ENCODE data around the gene NDUFA11. TPM values are rescaled to one million over a fixed set of nuclear protein-coding genes. Genes with fewer than 3 reads are reported as not detected.

Gene NDUFA11
- polyA plus RNA-seq, 1 of the 3 experiments (the other 2 are of a cell fraction): 534 TPM

DNA sequence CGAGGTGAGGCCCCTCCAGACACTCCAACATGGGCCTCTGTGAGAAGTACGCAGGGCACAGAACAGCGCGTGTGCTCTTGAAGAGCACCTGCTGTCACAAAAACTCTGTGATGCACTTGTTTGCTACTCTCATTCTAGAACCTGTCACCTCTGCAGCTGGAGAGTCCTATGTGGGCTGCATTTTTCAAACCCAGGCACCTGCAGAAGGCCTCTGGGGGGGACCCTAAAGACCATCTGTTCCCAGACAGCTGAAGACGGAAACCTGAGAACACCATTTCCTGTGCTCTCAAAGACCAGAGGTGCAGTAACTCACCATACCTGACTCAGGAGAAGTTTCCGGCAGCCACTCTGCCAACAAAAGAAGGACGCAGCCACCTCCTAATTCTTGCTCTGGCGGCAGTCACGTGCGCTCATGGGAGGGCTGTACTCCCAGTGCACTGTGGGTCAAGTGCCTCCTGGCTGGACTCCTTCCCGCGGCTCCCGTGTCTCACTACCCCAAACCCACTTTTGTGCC is 46.3 kb upstream of the NDUFA11 start:
- peaks cover 8 to 20% of the 10 kb centered on the region in 2 experiments for H3K36me3 ChIP-seq (replicated peaks in 1 of 2; ENCODE audit: control insufficient read depth in 1 of 2, insufficient read depth in 2 of 2, low read length in 1 of 2)
- H3K9me3 ChIP-seq: no peaks in the 10 kb centered on the region
- no peak for DNase-seq
- WGBS (ENCODE audit: low lambda C conversion rate): 96% methylated on average over 13 of the region's 13 CpGs
- H3K4me2 ChIP-seq: no peak overlapping the region
- peaks cover 30 to 55% of the 10 kb centered on the region in 2 experiments for H3K4me1 ChIP-seq (ENCODE audit: control insufficient read depth in 1 of 2, insufficient read depth in 2 of 2, low read depth in 1 of 2, low read length in 1 of 2)
- H4K20me1 ChIP-seq (ENCODE audit: insufficient read depth): peaks cover 93% of the 10 kb centered on the region
- H3F3A ChIP-seq (replicated peaks; ENCODE audit: insufficient read depth): no peaks in the 10 kb centered on the region
- H3K27me3 ChIP-seq (ENCODE audit: insufficient read depth): no peaks in the 10 kb centered on the region
- no peak overlapping the region for H3K4me3 ChIP-seq (ENCODE audit: low read depth in 2 of 2, low read length in 1 of 2)
- CTCF ChIA-PET: interaction anchor here (1.7 to 3.5 kb wide), 3 partner anchors 18 to 25 kb away, joined by 4 to 29 read pairs (median 10); no protein-coding TSS in a partner anchor
- H3K27ac ChIP-seq (ENCODE audit: low read depth in 2 of 2, low read length in 1 of 2): no peak overlapping the region; a peak in 1 of 4 replicates
- peaks cover 94% of the 10 kb centered on the region for H3K79me2 ChIP-seq (ENCODE audit: insufficient read depth)
- no peak overlapping the region for H2AFZ ChIP-seq (ENCODE audit: low read depth)
- TF ChIP-seq SMC3 (IDR thresholded peaks at IDR 0.05; ENCODE audit: low read depth, low read length) (no peak), TEAD4 (IDR thresholded peaks at IDR 0.05; ENCODE audit: borderline replicate concordance, insufficient read depth) (no peak), ELF1 (IDR thresholded peaks at IDR 0.05) (no peak)
- H3K9me2 ChIP-seq: no peaks in the 10 kb centered on the region
- POLR2A ChIA-PET: no interaction called here
- no peak overlapping the region for H3K9ac ChIP-seq

DNA sequence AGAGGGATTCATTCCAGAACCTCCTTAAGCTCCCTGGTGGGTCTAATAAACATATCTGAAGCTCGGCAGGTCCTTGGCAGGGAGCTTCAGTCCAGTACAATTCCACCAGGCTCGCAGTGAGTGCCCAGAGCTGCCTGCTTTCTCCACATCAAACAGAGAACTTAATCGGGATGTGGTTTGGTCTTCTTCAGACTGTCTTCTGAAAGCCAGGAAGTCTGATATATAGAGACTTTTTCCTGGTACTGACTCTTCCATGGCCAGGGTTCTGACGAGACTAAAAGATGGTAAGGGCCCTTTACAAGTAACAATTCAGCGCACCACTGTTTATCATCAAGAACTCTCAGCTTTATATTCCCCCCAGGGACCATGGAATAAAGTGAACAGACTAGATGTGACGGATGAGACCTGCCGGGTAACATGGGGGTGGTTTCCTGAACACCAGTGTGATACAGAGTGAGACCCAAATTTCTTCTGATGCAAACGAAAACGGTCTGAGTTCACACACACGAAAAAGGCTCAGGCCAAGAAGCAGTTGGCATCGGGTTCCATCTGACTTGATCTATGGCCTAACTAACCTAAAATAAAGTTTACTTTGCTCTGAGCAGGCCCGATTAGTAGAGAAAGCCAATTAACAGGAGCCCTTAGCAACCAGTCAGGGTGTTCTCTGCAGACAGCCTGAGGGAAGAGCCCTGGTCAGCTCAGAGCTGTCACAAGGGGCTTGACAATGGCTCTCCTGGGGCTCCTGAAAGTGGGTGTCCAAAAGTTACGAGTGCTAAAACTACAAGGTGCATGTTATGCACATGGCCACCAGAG is 45.4 kb upstream of the NDUFA11 start:
- H3F3A ChIP-seq (replicated peaks; ENCODE audit: insufficient read depth): no peaks in the 10 kb centered on the region
- H3K27me3 ChIP-seq (ENCODE audit: insufficient read depth): no peaks in the 10 kb centered on the region
- peaks cover 93% of the 10 kb centered on the region for H4K20me1 ChIP-seq (ENCODE audit: insufficient read depth)
- DNase-seq: no peak
- H3K4me2 ChIP-seq: no peak overlapping the region
- no peaks in the 10 kb centered on the region for H3K9me2 ChIP-seq
- CTCF ChIA-PET: interaction anchor here (1.3 to 1.7 kb wide), 2 partner anchors 19 to 38 kb away, joined by 3 to 10 read pairs; no protein-coding TSS in a partner anchor
- TF ChIP-seq FOXM1 (IDR thresholded peaks at IDR 0.05; ENCODE audit: low read depth): no peak
- no peak overlapping the region for H3K4me3 ChIP-seq (ENCODE audit: low read depth in 2 of 2, low read length in 1 of 2)
- H3K9me3 ChIP-seq: no peaks in the 10 kb centered on the region
- H3K27ac ChIP-seq (ENCODE audit: low read depth in 2 of 2, low read length in 1 of 2): peak overlapping the region in 1 of 2 experiments; percentile 11; a peak in 1 of 4 replicates
- peaks cover 21 to 53% of the 10 kb centered on the region in 2 experiments for H3K4me1 ChIP-seq (ENCODE audit: control insufficient read depth in 1 of 2, insufficient read depth in 2 of 2, low read depth in 1 of 2, low read length in 1 of 2)
- H3K36me3 ChIP-seq (replicated peaks in 1 of 2; ENCODE audit: control insufficient read depth in 1 of 2, insufficient read depth in 2 of 2, low read length in 1 of 2): peaks cover 8 to 22% of the 10 kb centered on the region in 2 experiments
- H3K79me2 ChIP-seq (ENCODE audit: insufficient read depth): peaks cover 94% of the 10 kb centered on the region
- POLR2A ChIA-PET: interaction anchor here (1.2 kb wide), 1 partner anchor 29 kb away, joined by 4 read pairs; the partner anchor contains the start of gene RANBP3
- WGBS (ENCODE audit: low lambda C conversion rate): 84% methylated on average over 13 of the region's 13 CpGs
- H2AFZ ChIP-seq (ENCODE audit: low read depth): no peak overlapping the region
- H3K9ac ChIP-seq: no peak overlapping the region

DNA sequence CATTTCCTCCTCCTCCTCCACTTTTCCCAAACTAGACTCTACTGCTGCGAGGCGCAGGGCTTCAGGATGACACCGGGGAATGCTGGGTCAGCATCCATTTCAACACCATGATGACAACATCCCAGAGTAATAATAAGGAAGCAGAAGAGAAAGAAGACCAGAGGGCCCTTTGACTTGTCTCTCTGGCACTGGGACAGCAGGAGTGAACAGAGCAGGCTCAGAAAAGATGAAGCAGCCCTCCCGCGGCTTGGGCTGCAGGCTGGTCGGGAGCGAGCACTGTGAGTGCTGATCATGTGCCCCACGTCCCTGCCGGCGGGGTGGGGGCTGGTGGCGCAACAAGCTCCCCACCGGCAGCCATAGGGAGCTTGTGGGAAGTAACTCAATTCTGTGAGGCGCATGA is 43.8 kb upstream of the NDUFA11 start:
- H3K27me3 ChIP-seq (ENCODE audit: insufficient read depth): no peaks in the 10 kb centered on the region
- no peak overlapping the region for H3K4me3 ChIP-seq (ENCODE audit: low read depth in 2 of 2, low read length in 1 of 2)
- no peaks in the 10 kb centered on the region for H3F3A ChIP-seq (replicated peaks; ENCODE audit: insufficient read depth)
- 92% methylated on average over 11 of the region's 13 CpGs for WGBS (ENCODE audit: low lambda C conversion rate)
- no peaks in the 10 kb centered on the region for H3K9me3 ChIP-seq
- peaks cover 8 to 22% of the 10 kb centered on the region in 2 experiments for H3K36me3 ChIP-seq (replicated peaks in 1 of 2; ENCODE audit: control insufficient read depth in 1 of 2, insufficient read depth in 2 of 2, low read length in 1 of 2)
- H3K27ac ChIP-seq (ENCODE audit: low read depth in 2 of 2, low read length in 1 of 2): no peak overlapping the region; a peak in 1 of 4 replicates
- TF ChIP-seq RAD21 (IDR thresholded peaks at IDR 0.05; ENCODE audit: low read length) (no peak), EZH2phosphoT487 (IDR thresholded peaks at IDR 0.05; ENCODE audit: borderline replicate concordance, low read depth) (no peak), MXI1 (IDR thresholded peaks at IDR 0.05; ENCODE audit: low read depth, low read length) (no peak), JUND (IDR thresholded peaks at IDR 0.05) (no peak)
- TF ChIP-seq, protein P1, sequence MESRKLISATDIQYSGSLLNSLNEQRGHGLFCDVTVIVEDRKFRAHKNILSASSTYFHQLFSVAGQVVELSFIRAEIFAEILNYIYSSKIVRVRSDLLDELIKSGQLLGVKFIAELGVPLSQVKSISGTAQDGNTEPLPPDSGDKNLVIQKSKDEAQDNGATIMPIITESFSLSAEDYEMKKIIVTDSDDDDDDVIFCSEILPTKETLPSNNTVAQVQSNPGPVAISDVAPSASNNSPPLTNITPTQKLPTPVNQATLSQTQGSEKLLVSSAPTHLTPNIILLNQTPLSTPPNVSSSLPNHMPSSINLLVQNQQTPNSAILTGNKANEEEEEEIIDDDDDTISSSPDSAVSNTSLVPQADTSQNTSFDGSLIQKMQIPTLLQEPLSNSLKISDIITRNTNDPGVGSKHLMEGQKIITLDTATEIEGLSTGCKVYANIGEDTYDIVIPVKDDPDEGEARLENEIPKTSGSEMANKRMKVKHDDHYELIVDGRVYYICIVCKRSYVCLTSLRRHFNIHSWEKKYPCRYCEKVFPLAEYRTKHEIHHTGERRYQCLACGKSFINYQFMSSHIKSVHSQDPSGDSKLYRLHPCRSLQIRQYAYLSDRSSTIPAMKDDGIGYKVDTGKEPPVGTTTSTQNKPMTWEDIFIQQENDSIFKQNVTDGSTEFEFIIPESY (IDR thresholded peaks at IDR 0.05; ENCODE audit: borderline replicate concordance, low read depth): no peak
- TF ChIP-seq, protein P2, sequence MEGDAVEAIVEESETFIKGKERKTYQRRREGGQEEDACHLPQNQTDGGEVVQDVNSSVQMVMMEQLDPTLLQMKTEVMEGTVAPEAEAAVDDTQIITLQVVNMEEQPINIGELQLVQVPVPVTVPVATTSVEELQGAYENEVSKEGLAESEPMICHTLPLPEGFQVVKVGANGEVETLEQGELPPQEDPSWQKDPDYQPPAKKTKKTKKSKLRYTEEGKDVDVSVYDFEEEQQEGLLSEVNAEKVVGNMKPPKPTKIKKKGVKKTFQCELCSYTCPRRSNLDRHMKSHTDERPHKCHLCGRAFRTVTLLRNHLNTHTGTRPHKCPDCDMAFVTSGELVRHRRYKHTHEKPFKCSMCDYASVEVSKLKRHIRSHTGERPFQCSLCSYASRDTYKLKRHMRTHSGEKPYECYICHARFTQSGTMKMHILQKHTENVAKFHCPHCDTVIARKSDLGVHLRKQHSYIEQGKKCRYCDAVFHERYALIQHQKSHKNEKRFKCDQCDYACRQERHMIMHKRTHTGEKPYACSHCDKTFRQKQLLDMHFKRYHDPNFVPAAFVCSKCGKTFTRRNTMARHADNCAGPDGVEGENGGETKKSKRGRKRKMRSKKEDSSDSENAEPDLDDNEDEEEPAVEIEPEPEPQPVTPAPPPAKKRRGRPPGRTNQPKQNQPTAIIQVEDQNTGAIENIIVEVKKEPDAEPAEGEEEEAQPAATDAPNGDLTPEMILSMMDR (IDR thresholded peaks at IDR 0.05): no peak
- H2AFZ ChIP-seq (ENCODE audit: low read depth): no peak overlapping the region
- CTCF ChIA-PET: interaction anchor here (1.4 kb wide), 1 partner anchor 47 kb away, joined by 3 read pairs; no protein-coding TSS in a partner anchor
- DNase-seq: no peak
- H3K9ac ChIP-seq: no peak overlapping the region
- POLR2A ChIA-PET: no interaction called here
- no peaks in the 10 kb centered on the region for H3K9me2 ChIP-seq
- H3K4me1 ChIP-seq (ENCODE audit: control insufficient read depth in 1 of 2, insufficient read depth in 2 of 2, low read depth in 1 of 2, low read length in 1 of 2): peaks cover 6 to 37% of the 10 kb centered on the region in 2 experiments; a peak in 3 of 4 replicates
- H4K20me1 ChIP-seq (ENCODE audit: insufficient read depth): peaks cover 91% of the 10 kb centered on the region
- H3K4me2 ChIP-seq: no peak overlapping the region
- H3K79me2 ChIP-seq (ENCODE audit: insufficient read depth): peaks cover 94% of the 10 kb centered on the region
